Stimulated activated CD4-positive, alpha-beta T cell treated with anti-CD3 and anti-CD28 coated beads, Interleukin-12 subunit alpha, Interleukin-12 subunit beta, amount 100 ng/mL, for 4 hours (primary cell): ENCODE measurements around the gene ASB13.
"Not testable (repeated sequence)": the region's sequence is repeated elsewhere in the genome, so short reads cannot be mapped to it uniquely, and the experiment has no call there.

ENCODE experiments used
- DNase-seq: peaks from one replicate; pipeline ENCODE4 v3.0.0-alpha.2; 2020

ASB13 gene

GRCh38 chr10:5622186-5622960, 44.0 kb downstream of the ASB13 start:
- DNase-seq, result no peak

DNA sequence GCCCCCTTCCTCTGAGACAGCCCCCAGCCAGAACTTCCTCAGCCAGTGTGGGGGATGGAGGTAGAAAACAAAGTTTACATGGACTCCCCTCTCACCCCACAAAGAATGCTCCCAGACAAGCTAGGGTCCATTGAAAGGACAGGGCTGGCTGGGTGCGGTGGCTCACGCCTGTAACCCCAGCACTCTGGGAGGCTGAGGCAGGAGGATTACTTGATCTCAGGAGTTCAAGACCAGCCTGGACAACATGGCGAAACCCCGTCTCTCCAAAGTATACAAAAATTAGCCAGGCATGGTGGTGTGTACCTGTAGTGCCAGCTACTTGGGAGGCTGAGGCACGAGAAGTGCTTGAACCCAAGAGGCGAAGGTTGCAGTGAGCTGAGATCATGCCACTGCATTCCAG, 45.0 kb downstream of the ASB13 start:
- DNase-seq, result not testable (repeated sequence)

- no peak for DNase-seq
These were observed 45.4 kb downstream of the ASB13 start for GRCh38 chr10:5620966-5621365.

DNA sequence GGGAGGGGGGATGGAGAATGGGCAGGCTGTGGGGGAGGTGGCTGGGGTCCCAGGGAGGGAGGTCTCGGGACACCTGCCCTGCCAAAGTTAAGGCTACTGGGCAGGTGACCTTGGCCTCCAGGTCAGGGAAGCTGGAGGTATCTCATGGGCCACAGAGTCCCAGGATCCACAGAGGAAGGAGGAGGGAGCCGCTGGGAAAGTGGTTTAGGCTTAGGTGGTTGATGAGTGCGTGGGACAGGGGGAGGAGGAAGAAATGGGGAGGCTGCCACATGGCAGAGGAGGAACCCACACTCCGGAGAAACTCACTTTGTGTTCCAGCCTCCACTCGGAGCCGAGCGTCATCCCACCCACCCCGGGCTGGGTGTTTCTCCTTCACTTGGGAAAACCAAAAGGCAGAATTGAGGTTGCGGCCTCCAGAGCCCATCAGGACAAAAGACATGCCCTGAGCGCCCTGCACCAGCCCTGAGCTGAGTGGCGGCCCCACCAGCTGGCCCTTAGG, 46.1 kb downstream of the ASB13 start:
- DNase-seq, result no peak

DNA sequence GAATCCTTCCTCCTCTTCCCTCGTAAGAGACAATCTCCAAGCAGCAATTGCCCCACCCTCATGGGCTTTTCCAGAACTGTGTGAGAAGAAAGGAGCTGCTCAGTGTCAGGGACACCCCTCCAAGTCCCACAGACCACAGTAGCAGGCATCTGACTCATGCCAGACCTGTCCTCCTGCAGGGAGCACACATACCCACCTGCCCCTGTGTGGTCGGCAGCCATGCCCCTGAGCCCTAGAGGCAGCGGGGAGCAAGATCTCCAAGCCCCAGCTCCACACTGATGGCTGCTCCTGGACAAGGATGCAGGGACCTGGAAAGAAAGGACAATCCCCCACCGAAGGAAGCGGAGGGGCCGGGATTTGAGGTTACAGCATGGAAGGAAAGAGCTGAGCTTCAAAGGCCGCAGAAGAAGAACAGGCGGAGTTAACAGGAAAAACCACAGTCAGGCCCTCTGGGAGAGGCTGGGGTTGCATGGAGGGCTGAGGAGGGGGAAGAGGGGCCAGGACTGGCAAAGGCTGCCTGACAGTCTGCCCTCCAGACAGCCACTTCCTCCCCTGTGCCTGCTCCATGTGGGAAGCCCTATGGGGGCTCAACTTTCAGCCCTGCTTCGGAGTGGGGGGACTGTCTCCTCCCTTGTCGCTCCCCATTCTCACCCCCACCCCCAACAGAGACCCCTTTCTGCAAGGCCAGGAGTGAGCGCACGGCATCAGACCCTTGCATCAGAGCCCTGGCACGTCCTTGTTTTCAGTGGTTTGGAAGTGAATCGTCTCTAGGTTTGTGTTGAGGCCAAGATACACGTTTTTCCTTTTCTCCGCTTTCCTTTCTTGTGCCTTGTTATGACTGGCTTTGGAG, 46.8 kb downstream of the ASB13 start:
- no peak for DNase-seq

GRCh38 chr10:5618829-5619228, 47.6 kb downstream of the ASB13 start:
- DNase-seq, result no peak

DNA sequence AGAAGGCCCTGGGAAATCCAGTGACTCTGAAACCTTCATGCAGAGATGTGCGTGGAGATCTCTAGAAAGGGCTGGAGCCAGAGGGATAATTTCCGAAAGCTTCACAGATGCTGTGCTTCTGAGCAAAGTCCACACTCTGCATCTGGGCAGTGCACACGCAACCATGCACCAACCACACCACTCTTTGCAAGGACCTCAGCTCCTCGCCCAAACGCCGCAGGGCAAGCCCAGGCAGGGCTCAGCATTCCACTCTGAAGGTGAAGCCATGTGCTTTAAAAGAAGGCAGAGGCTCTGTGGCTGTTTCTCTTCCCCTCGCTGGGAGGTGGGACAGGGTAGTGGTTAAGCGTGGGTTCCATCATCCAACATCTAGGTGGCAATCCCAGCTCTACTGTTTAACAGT, 48.4 kb downstream of the ASB13 start:
- no peak for DNase-seq

- no peak for DNase-seq
These were observed 48.9 kb downstream of the ASB13 start for GRCh38 chr10:5617521-5617920.

GRCh38 chr10:5616836-5617235, 49.6 kb downstream of the ASB13 start:
- no peak for DNase-seq

DNA sequence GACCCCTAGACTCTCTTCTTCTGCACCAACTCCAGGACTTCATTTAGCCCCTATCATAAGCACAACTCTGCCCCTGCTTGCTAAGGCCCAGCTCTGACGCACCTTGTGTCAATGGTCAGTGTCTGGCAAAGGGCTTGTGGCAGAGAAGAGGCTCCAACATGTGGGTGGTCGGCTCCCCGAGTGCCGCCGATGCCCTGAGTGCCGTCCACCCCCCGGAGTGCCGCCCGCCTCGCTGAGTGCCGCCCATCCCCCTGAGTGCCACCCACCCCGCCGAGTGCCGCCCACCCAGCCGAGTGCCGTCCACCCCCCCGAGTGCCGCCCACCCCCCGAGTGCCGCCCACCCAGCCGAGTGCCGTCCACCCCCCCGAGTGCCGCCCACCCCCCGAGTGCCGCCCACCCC, 50.3 kb downstream of the ASB13 start:
- DNase-seq, result no peak

GRCh38 chr10:5615316-5615715, 51.1 kb downstream of the ASB13 start:
- no peak for DNase-seq

- no peak for DNase-seq
These were observed 52.2 kb downstream of the ASB13 start for GRCh38 chr10:5614155-5614721.

DNA sequence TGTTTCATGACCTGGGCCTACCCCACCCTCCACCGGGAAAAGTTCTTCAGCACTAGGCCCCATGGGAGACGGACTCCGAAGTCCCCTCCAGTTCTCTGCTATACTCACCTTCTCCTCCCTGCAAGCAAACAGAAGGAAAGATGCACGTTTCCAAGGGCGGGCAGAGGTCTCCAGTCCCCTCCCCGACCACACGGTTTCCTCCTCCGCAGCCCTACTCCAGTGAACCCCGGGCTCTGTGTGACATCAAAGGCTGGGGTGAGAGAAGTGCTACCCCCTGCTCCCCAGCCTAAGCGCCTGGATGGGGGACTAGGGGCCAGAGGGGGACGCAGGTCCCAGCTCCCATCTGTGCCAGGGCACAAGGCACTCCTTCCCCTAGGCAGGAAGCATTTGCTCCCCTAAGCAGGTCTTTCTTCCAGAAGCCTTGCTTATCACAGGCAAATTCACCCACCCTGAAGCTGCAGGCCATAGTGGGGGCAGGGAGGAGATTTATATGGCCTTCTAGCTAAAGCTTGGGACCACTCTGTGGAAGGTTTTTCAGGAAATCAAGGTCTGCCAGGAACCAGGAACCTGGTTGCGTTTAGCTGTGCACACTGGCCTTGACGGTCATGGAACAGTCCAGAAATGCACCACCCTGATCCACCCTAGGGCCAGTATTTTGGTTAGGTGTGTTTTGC, 52.8 kb downstream of the ASB13 start:
- no peak for DNase-seq

- no peak for DNase-seq
These were observed 54.3 kb downstream of the ASB13 start for GRCh38 chr10:5611899-5612680.

DNA sequence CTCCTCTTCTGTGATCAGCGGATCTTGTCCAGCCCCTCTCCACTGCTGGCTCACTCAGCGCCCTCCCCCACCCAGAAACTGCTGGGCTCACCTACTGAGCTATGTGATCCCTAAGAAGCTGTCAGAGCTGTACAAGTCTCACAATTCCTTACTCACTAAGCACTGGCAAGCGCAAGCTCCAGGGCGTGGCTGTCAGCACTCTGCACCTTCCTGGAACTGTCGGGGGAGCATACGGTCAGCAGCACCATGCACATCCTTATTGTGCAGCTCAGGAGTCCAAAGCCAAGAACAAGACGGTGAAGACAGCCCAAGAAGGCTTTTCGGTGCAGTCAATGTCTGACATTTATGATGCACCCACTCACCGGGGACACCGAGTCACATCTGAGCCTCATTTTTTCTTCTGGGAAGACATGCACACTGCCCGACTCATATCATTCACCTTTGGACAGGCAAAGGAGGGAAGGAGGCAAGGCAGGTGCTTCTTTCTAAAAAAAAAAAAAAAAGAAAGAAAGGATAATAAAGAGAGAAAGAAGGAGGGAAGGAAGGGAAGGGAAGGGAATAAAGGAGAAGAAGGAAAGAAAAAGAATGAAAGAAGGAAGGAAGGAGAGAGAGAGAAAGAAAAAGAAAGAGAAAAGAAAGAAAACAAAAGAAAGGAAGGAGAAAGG, 56.3 kb downstream of the ASB13 start:
- no peak for DNase-seq

GRCh38 chr10:5608608-5609220, 57.7 kb downstream of the ASB13 start:
- DNase-seq, result no peak

DNA sequence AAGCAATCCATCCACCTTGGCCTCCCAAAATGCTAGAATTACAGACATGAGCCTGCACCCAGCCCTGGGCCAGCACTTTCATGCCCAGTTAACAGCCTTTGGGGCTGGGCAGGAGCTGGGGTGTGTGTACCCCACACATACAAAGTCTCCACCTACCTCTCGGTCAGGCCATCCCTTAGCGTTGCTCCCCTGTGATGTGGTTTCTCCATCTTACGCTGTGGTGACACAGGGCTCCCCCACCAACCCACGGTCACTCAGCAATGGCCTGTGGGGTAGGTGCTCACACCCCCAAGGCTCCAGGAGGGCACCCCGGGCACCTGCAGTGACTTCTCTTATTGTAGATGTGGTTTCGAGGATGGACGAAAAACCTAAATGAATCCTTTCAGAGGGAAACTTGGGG, 58.8 kb downstream of the ASB13 start:
- no peak for DNase-seq

DNA sequence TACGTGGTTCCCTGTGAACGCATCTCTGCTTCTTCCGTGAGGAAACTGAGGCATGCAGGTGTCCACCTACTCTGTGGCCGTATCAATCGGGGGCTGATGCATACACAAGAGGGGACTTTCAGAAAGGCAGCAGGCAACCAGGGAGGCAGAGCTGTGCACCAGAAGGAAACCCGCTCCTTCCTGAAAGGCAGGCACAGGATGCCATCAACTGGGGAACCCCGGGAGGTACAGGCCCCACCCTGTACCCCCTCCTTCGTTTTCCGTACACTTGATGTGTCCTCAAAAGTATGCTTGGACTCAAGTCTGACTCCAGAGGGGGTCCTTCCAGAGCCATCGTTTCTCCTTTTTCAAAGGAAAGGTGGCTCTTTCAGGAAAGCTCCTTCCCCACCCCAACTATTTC, 59.5 kb downstream of the ASB13 start:
- no peak for DNase-seq

DNA sequence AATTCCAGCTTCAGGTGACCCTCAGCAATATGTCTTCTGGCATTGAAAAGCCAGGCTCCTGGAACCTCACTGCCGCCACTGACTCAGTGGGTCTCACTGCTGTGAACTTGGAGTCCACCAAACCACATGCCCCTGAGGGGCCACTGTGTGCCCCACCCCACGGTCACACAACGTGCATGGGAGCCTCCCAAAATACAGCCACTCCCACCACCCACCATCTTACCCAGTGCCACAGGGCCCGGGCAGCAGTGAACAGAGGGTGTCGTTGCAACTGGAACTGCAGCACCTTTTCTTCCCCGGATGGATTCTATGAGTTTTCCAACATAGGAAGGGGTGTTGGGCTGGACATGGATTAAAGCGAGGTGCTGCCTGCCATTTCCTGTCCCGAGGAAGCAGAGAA, 60.1 kb downstream of the ASB13 start:
- DNase-seq, result no peak

DNA sequence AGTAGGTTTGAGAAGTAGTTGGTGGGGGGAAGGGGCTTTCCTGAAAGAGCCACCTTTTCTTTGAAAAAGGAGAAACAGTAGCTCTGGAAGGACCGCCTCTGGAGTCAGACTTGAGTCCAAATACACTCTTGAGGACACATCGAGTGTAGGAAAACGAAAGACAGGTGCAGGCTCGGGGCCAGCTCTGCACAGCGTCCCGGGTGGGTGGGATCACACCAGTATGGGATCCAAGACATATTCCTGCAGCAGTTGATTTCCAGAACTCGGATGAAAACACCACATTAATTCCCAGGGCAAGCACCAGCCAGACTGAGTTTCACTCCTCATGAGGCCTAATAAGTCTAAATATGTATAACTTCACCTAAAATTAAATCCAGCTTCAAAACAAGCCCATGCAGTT, 61.4 kb downstream of the ASB13 start:
- DNase-seq, result no peak

DNA sequence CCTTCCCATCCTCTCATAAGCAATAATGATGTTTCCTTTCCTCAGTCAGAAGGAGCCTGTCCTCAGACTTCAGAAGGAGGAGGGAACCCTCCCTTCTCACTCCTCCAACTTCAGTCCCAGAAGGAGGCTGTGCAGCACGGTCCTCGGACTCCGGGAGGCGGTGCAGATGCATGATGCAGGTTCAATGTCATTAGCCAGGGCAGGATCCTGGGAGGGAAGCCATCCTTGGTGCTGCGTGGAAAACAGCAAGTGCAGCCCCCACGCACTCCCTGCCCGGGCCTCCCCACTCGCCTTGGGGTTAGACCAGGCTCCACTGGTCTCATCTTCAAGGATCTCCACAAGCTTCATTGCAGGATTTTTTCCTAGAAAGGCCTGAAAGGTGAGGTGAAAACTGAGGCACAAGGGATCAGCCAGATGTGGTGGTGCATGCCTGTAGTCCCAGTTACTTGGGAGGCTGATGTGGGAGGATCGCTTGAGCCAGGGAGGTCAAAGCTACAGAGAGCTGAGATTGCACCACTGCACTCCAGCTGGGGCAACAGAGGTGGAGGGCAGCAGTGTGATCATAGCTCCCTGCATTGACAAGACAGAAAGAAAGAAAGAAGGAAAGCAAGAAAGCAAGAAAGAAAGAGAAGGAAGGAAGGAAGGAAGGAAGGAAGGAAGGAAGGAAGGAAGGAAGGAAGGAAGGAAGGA, 62.0 kb downstream of the ASB13 start:
- no peak for DNase-seq
